PC-3 (cell line): ENCODE results near the gene CCDC93. TPM values are rescaled to one million over a fixed set of nuclear protein-coding genes. Genes with fewer than 3 reads are reported as not detected.

Experiments
- ATAC-seq: fragments of 200-7000 bp; cut with Tn5 transposase; 2 replicates; pipeline ENCODE4 v1.9.1; 2020; ENCODE audit warnings: mild to moderate bottlenecking, moderate library complexity
- BruUV-seq: library from RNA; stranded (reverse); fragments of 400-500 nt; replicated peaks from 2 replicates; lab custom pipeline; 2021; lab: Mats Ljungman, UMichigan
- CTCF ChIA-PET: fragments of 300-600 bp; sonication (Branson Sonifier 250); formaldehyde crosslinking; loops from one replicate; lab custom pipeline; 2022; ENCODE audit warnings: antibody characterized with exemption; lab: Charles Lee
- POLR2A ChIA-PET: fragments of 300-600 bp; sonication (Branson Sonifier 250); formaldehyde crosslinking; loops from one replicate; lab custom pipeline; 2022; ENCODE audit warnings: antibody characterized with exemption; ENCODE audit not compliant: unreplicated experiment; lab: Charles Lee
- DNase-seq: peaks from one replicate; pipeline ENCODE4 v3.0.0-alpha.2; 2015
- H2AFZ ChIP-seq: fragments of 300-600 bp; sonication (generic); 2 replicates; pipeline ENCODE4 v1.6.0; 2016; ENCODE audit warnings: antibody characterized with exemption, low read length
- H3F3A ChIP-seq: fragments of 300-600 bp; sonication (generic); one replicate; pipeline ENCODE4 v1.6.0; 2017; ENCODE audit warnings: antibody characterized with exemption, low read length, control low read depth, mild to moderate bottlenecking; ENCODE audit not compliant: unreplicated experiment
- H3K27ac ChIP-seq: fragments of 300-600 bp; sonication (generic); 2 replicates; pipeline ENCODE4 v1.5.1; 2016; ENCODE audit warnings: mild to moderate bottlenecking, low read length
- H3K27me3 ChIP-seq: fragments of 300-600 bp; sonication (generic); 2 replicates; pipeline ENCODE4 v1.6.1; 2016; ENCODE audit warnings: low read length, mixed read lengths
- H3K36me3 ChIP-seq: fragments of 300-600 bp; sonication (generic); 2 replicates; pipeline ENCODE4 v1.6.1; 2016; ENCODE audit warnings: low read depth, mixed run types, low read length, mixed read lengths
- H3K4me1 ChIP-seq: fragments of 300-600 bp; sonication (generic); 2 replicates; pipeline ENCODE4 v1.5.1; 2016; ENCODE audit warnings: low read length; ENCODE audit not compliant: insufficient read depth
- H3K4me2 ChIP-seq: fragments of 300-600 bp; sonication (generic); 2 replicates; pipeline ENCODE4 v1.6.0; 2016; ENCODE audit warnings: low read length
- H3K4me3 ChIP-seq: fragments of 300-600 bp; sonication (generic); 2 replicates; pipeline ENCODE4 v1.5.1; 2016; ENCODE audit warnings: mild to moderate bottlenecking, low read length, mixed read lengths
- H3K79me2 ChIP-seq: fragments of 300-600 bp; sonication (generic); 2 replicates; pipeline ENCODE4 v1.6.1; 2017; ENCODE audit warnings: low read length, mixed read lengths
- H3K9ac ChIP-seq: fragments of 300-600 bp; sonication (generic); 2 replicates; pipeline ENCODE4 v1.6.0; 2016; ENCODE audit warnings: mild to moderate bottlenecking, low read length
- H3K9me2 ChIP-seq: fragments of 300-600 bp; sonication (generic); replicated peaks from 2 replicates; pipeline ENCODE4 v1.6.1; 2016; ENCODE audit warnings: mixed run types, low read length, mixed read lengths
- H3K9me3 ChIP-seq: fragments of 300-600 bp; sonication (generic); 2 replicates; pipeline ENCODE4 v1.6.1; 2016; ENCODE audit warnings: low read length, mixed read lengths
- H4K20me1 ChIP-seq: fragments of 300-600 bp; sonication (generic); 2 replicates; pipeline ENCODE4 v1.6.1; 2016; ENCODE audit warnings: low read length, mixed read lengths
- CTCF ChIP-seq: fragments of 300-600 bp; sonication (generic); conservative IDR thresholded peaks from 2 replicates; pipeline ENCODE4 v1.5.1; 2017; ENCODE audit warnings: antibody characterized with exemption, low read depth, mild to moderate bottlenecking, low read length
- EZH2 ChIP-seq: fragments of 300-600 bp; sonication (generic); IDR thresholded peaks from one replicate; pipeline ENCODE4 v1.6.1; 2017; ENCODE audit warnings: antibody characterized with exemption, mild to moderate bottlenecking, low read length; ENCODE audit not compliant: unreplicated experiment
- EZH2phosphoT487 ChIP-seq: fragments of 300-600 bp; sonication (generic); IDR thresholded peaks from 2 replicates; pipeline ENCODE4 v1.6.1; 2018; ENCODE audit warnings: mild to moderate bottlenecking, antibody characterized with exemption, low read length, borderline replicate concordance
- intact Hi-C: fragments of 100-400 bp; cut with micrococcal nuclease; formaldehyde crosslinking; loops from 2 replicates; pipeline ENCODE4 v1.9.0; 2023
- total RNA-seq: library from RNA; depleted of rRNA; stranded (reverse); fragments of >200 nt; gene quantifications from 2 replicates; pipeline ENCODE4 v1.2.3, GENCODE V29; 2014

The CCDC93 gene
- total RNA-seq, 1 experiment from 2014 or later = 14.0 TPM

GRCh38 chr2:118044103-118044716 is 30.3 kb upstream of the CCDC93 start:
- CTCF ChIA-PET = no interaction called here
- peak; percentile 17 for DNase-seq

GRCh38 chr2:118040891-118041290 is 27.0 kb upstream of the CCDC93 start:
- Histone ChIP-seq H3K79me2 (no peaks in the 10 kb centered on the region), H3K27me3 (no peaks in the 10 kb centered on the region), H4K20me1 (no peaks in the 10 kb centered on the region), H3F3A (no peaks in the 10 kb centered on the region), H3K9ac (no peak overlapping the region), H3K27ac (no peak overlapping the region), H3K4me1 (peaks cover 10% of the 10 kb centered on the region), H3K4me2 (no peak overlapping the region), H3K4me3 (no peak overlapping the region), H3K9me3 (no peaks in the 10 kb centered on the region), H3K9me2 (no peaks in the 10 kb centered on the region), H3K36me3 (no peaks in the 10 kb centered on the region), H2AFZ (no peak overlapping the region)
- ChIA-PET POLR2A (interaction anchor here (0.6 kb wide), 1 partner anchor 9 kb away, joined by 3 read pairs; no protein-coding TSS in a partner anchor), CTCF (no interaction called here)
- BruUV-seq = no TSS peak
- ATAC-seq = no peak
- DNase-seq = no peak
- no peak for TF ChIP-seq EZH2phosphoT487
- TF ChIP-seq EZH2 = no peak
- no peak for TF ChIP-seq CTCF
- intact Hi-C loops = no loop called here

More at GRCh38 chr2:118044103-118044716, 30.3 kb upstream of the CCDC93 start:
- no peak for ATAC-seq
- H3F3A ChIP-seq = no peaks in the 10 kb centered on the region
- H3K27ac ChIP-seq = no peak overlapping the region
- 0 out of 2 replicates have a peak overlapping the region, but pooled peaks have one; percentile 1 for H3K4me2 ChIP-seq
- no peak overlapping the region for H3K4me3 ChIP-seq
- H3K36me3 ChIP-seq = no peaks in the 10 kb centered on the region
- H3K9me3 ChIP-seq = no peaks in the 10 kb centered on the region
- POLR2A ChIA-PET = no interaction called here
- intact Hi-C loops = no loop called here
- no peaks in the 10 kb centered on the region for H3K79me2 ChIP-seq
- H2AFZ ChIP-seq = 0 out of 2 replicates have a peak overlapping the region, but pooled peaks have one; percentile 29
- no peaks in the 10 kb centered on the region for H3K9me2 ChIP-seq
- H3K27me3 ChIP-seq = no peaks in the 10 kb centered on the region
- no peaks in the 10 kb centered on the region for H4K20me1 ChIP-seq
- H3K4me1 ChIP-seq = peaks cover 33% of the 10 kb centered on the region
- BruUV-seq = no TSS peak
- TF ChIP-seq CTCF = no peak
- TF ChIP-seq EZH2 = no peak
- TF ChIP-seq EZH2phosphoT487 = no peak
- no peak overlapping the region for H3K9ac ChIP-seq
